Activated naive CD8-positive, alpha-beta T cell (primary cell): ENCODE results near the gene PLEKHH1.
A peak's percentile ranks its signal among the peaks of the same experiment; 100 is the strongest.

Source experiments
- H3K27ac Mint-ChIP-seq: one replicate; pipeline ENCODE4 v1.8.0; 2021; ENCODE audit warnings: mixed read lengths
- H3K27me3 Mint-ChIP-seq: one replicate; pipeline ENCODE4 v1.8.0; 2021; ENCODE audit warnings: mixed read lengths
- H3K36me3 Mint-ChIP-seq: one replicate; pipeline ENCODE4 v1.8.0; 2021; ENCODE audit warnings: mixed read lengths
- H3K4me1 Mint-ChIP-seq: one replicate; pipeline ENCODE4 v1.8.0; 2021; ENCODE audit warnings: low read depth, mixed read lengths
- H3K4me3 Mint-ChIP-seq: one replicate; pipeline ENCODE4 v1.8.0; 2021; ENCODE audit warnings: mild to moderate bottlenecking, mixed read lengths
- H3K9me3 Mint-ChIP-seq: one replicate; pipeline ENCODE4 v1.8.0; 2021; ENCODE audit warnings: low read depth, mixed read lengths

PLEKHH1 gene

GRCh38 chr14:67497716-67498115 is 35.4 kb upstream of the PLEKHH1 start:
- peaks cover 17% of the 10 kb centered on the region for H3K4me1 Mint-ChIP-seq
- no peak overlapping the region for H3K27ac Mint-ChIP-seq
- H3K4me3 Mint-ChIP-seq, result no peak overlapping the region
- H3K9me3 Mint-ChIP-seq, result peaks cover 6% of the 10 kb centered on the region
- H3K27me3 Mint-ChIP-seq, result no peaks in the 10 kb centered on the region
- H3K36me3 Mint-ChIP-seq, result peaks cover 6% of the 10 kb centered on the region

GRCh38 chr14:67500981-67501380 is 32.1 kb upstream of the PLEKHH1 start:
- H3K27ac Mint-ChIP-seq, result no peak overlapping the region

GRCh38 chr14:67501670-67502069 is 31.4 kb upstream of the PLEKHH1 start:
- H3K27ac Mint-ChIP-seq, result no peak overlapping the region
- H3K36me3 Mint-ChIP-seq, result peaks cover 3% of the 10 kb centered on the region
- H3K4me1 Mint-ChIP-seq, result peaks cover 17% of the 10 kb centered on the region
- H3K9me3 Mint-ChIP-seq, result no peaks in the 10 kb centered on the region
- no peak overlapping the region for H3K4me3 Mint-ChIP-seq
- H3K27me3 Mint-ChIP-seq, result no peaks in the 10 kb centered on the region

More at GRCh38 chr14:67500981-67501380, 32.1 kb upstream of the PLEKHH1 start:
- peaks cover 17% of the 10 kb centered on the region for H3K4me1 Mint-ChIP-seq
- H3K4me3 Mint-ChIP-seq, result no peak overlapping the region
- H3K36me3 Mint-ChIP-seq, result peaks cover 3% of the 10 kb centered on the region
- no peaks in the 10 kb centered on the region for H3K27me3 Mint-ChIP-seq
- H3K9me3 Mint-ChIP-seq, result no peaks in the 10 kb centered on the region

GRCh38 chr14:67502867-67503266 is 30.2 kb upstream of the PLEKHH1 start:
- no peak overlapping the region for H3K27ac Mint-ChIP-seq
- peaks cover 3% of the 10 kb centered on the region for H3K36me3 Mint-ChIP-seq
- no peaks in the 10 kb centered on the region for H3K9me3 Mint-ChIP-seq
- no peak overlapping the region for H3K4me3 Mint-ChIP-seq
- H3K27me3 Mint-ChIP-seq, result no peaks in the 10 kb centered on the region
- H3K4me1 Mint-ChIP-seq, result peaks cover 9% of the 10 kb centered on the region

- H3K4me3 Mint-ChIP-seq, result no peak overlapping the region
- H3K9me3 Mint-ChIP-seq, result no peaks in the 10 kb centered on the region
- peaks cover 3% of the 10 kb centered on the region for H3K36me3 Mint-ChIP-seq
- H3K4me1 Mint-ChIP-seq, result peaks cover 4% of the 10 kb centered on the region
- no peaks in the 10 kb centered on the region for H3K27me3 Mint-ChIP-seq
- H3K27ac Mint-ChIP-seq, result no peak overlapping the region
Observed at GRCh38 chr14:67503331-67503730, 29.8 kb upstream of the PLEKHH1 start.

GRCh38 chr14:67505254-67505653 is 27.8 kb upstream of the PLEKHH1 start:
- Mint-ChIP-seq H3K9me3 (no peaks in the 10 kb centered on the region), H3K27ac (no peak overlapping the region), H3K4me3 (no peak overlapping the region), H3K4me1 (no peaks in the 10 kb centered on the region), H3K36me3 (peaks cover 3% of the 10 kb centered on the region), H3K27me3 (no peaks in the 10 kb centered on the region)

GRCh38 chr14:67508956-67509355 is 24.1 kb upstream of the PLEKHH1 start:
- Mint-ChIP-seq H3K27ac (no peak overlapping the region), H3K4me3 (no peak overlapping the region), H3K4me1 (peaks cover 12% of the 10 kb centered on the region), H3K27me3 (no peaks in the 10 kb centered on the region), H3K36me3 (peaks cover 3% of the 10 kb centered on the region), H3K9me3 (no peaks in the 10 kb centered on the region)

- Mint-ChIP-seq H3K36me3 (no peaks in the 10 kb centered on the region), H3K4me3 (no peak overlapping the region), H3K4me1 (peaks cover 14% of the 10 kb centered on the region), H3K9me3 (no peaks in the 10 kb centered on the region), H3K27me3 (no peaks in the 10 kb centered on the region), H3K27ac (no peak overlapping the region)
Observed at GRCh38 chr14:67510121-67510520, 23.0 kb upstream of the PLEKHH1 start.

- H3K27me3 Mint-ChIP-seq, result no peaks in the 10 kb centered on the region
- peak overlapping the region; percentile 8 for H3K27ac Mint-ChIP-seq
- peaks cover 18% of the 10 kb centered on the region for H3K4me1 Mint-ChIP-seq
- no peaks in the 10 kb centered on the region for H3K36me3 Mint-ChIP-seq
- no peaks in the 10 kb centered on the region for H3K9me3 Mint-ChIP-seq
- H3K4me3 Mint-ChIP-seq, result no peak overlapping the region
Observed at GRCh38 chr14:67510836-67511235, 22.3 kb upstream of the PLEKHH1 start.

- Mint-ChIP-seq H3K9me3 (no peaks in the 10 kb centered on the region), H3K27ac (peak overlapping the region; percentile 38), H3K27me3 (no peaks in the 10 kb centered on the region), H3K4me1 (peaks cover 25% of the 10 kb centered on the region), H3K4me3 (peak overlapping the region; percentile 18), H3K36me3 (no peaks in the 10 kb centered on the region)
Observed at GRCh38 chr14:67512463-67513310, 20.4 kb upstream of the PLEKHH1 start.

- Mint-ChIP-seq H3K4me3 (peak overlapping the region; percentile 81), H3K27me3 (no peaks in the 10 kb centered on the region), H3K36me3 (no peaks in the 10 kb centered on the region), H3K27ac (peak overlapping the region; percentile 28), H3K9me3 (no peaks in the 10 kb centered on the region), H3K4me1 (peaks cover 25% of the 10 kb centered on the region)
Observed at GRCh38 chr14:67513631-67514108, 19.4 kb upstream of the PLEKHH1 start.

- no peaks in the 10 kb centered on the region for H3K36me3 Mint-ChIP-seq
- H3K4me3 Mint-ChIP-seq, result peak overlapping the region; percentile 82
- peaks cover 25% of the 10 kb centered on the region for H3K4me1 Mint-ChIP-seq
- H3K27me3 Mint-ChIP-seq, result no peaks in the 10 kb centered on the region
- no peaks in the 10 kb centered on the region for H3K9me3 Mint-ChIP-seq
- H3K27ac Mint-ChIP-seq, result peak overlapping the region; percentile 28
Observed at GRCh38 chr14:67514203-67514607, 18.9 kb upstream of the PLEKHH1 start.

GRCh38 chr14:67514650-67515385 is 18.3 kb upstream of the PLEKHH1 start:
- Mint-ChIP-seq H3K27me3 (no peaks in the 10 kb centered on the region), H3K27ac (peak overlapping the region; percentile 54), H3K9me3 (no peaks in the 10 kb centered on the region), H3K36me3 (no peaks in the 10 kb centered on the region), H3K4me1 (peaks cover 25% of the 10 kb centered on the region), H3K4me3 (peak overlapping the region; percentile 82)

- peaks cover 4% of the 10 kb centered on the region for H3K27me3 Mint-ChIP-seq
- H3K27ac Mint-ChIP-seq, result no peak overlapping the region
Observed at GRCh38 chr14:67515386-67516079, 17.6 kb upstream of the PLEKHH1 start.

GRCh38 chr14:67516676-67517075 is 16.4 kb upstream of the PLEKHH1 start:
- H3K27ac Mint-ChIP-seq, result peak overlapping the region; percentile 24
- peaks cover 4% of the 10 kb centered on the region for H3K27me3 Mint-ChIP-seq

More at GRCh38 chr14:67515386-67516079, 17.6 kb upstream of the PLEKHH1 start:
- Mint-ChIP-seq H3K4me3 (peak overlapping the region; percentile 63), H3K4me1 (peaks cover 25% of the 10 kb centered on the region), H3K9me3 (no peaks in the 10 kb centered on the region), H3K36me3 (no peaks in the 10 kb centered on the region)

More at GRCh38 chr14:67516676-67517075, 16.4 kb upstream of the PLEKHH1 start:
- Mint-ChIP-seq H3K9me3 (no peaks in the 10 kb centered on the region), H3K4me1 (peaks cover 26% of the 10 kb centered on the region), H3K36me3 (no peaks in the 10 kb centered on the region), H3K4me3 (peak overlapping the region; percentile 63)
